Left ventricle myocardium inferior (tissue), 1 donor: Measurements from ENCODE around the gene KIAA1671. TPM values are rescaled to one million over a fixed set of nuclear protein-coding genes. Genes with fewer than 3 reads are reported as not detected.

Experiments used
- DNase-seq: peaks from one replicate; pipeline ENCODE4 v3.0.0-alpha.2; 2020
- H3K27ac ChIP-seq: fragments of 200-600 bp; replicated peaks from 2 replicates; pipeline ENCODE4 v1.8.0; 2021
- H3K27me3 ChIP-seq: fragments of 200-600 bp; 2 replicates; pipeline ENCODE4 v1.8.0; 2021; ENCODE audit warnings: low read depth
- H3K36me3 ChIP-seq: fragments of 200-600 bp; 2 replicates; pipeline ENCODE4 v1.8.0; 2021
- H3K4me1 ChIP-seq: fragments of 200-600 bp; 2 replicates; pipeline ENCODE4 v1.8.0; 2021
- H3K4me3 ChIP-seq: fragments of 200-600 bp; 2 replicates; pipeline ENCODE4 v1.8.0; 2021; ENCODE audit warnings: mild to moderate bottlenecking, moderate library complexity
- H3K9me3 ChIP-seq: fragments of 200-600 bp; replicated peaks from 2 replicates; pipeline ENCODE4 v1.8.0; 2021
- CTCF ChIP-seq: fragments of 200-600 bp; IDR thresholded peaks from 2 replicates; pipeline ENCODE4 v1.8.0; 2021; ENCODE audit warnings: antibody characterized with exemption, mild to moderate bottlenecking, borderline replicate concordance
- intact Hi-C: fragments of 100-400 bp; cut with micrococcal nuclease; formaldehyde crosslinking; loops from one replicate; pipeline ENCODE4 v1.11.0; 2022
- total RNA-seq: library from RNA; stranded (reverse); fragmentation: NEBNext Ultra II Directional; extraction: Animal tissue kit (Norgen Biotek cat#: 25700); gene quantifications from one replicate; pipeline ENCODE4 v1.2.1, GENCODE V29; 2021
- donor health status: DM: no; HTN: yes; CAD: no; lungs with severe emphysema.

The KIAA1671 gene
- total RNA-seq, 1 donor from 2014 or later = 12.2 TPM

- intact Hi-C loops = no loop called here
- TF ChIP-seq CTCF = no peak
- no peak overlapping the region for H3K27ac ChIP-seq
- no peaks in the 10 kb centered on the region for H3K36me3 ChIP-seq
- no peak overlapping the region for H3K4me3 ChIP-seq
- DNase-seq = no peak
- H3K4me1 ChIP-seq = peaks cover 56% of the 10 kb centered on the region
- H3K27me3 ChIP-seq = no peaks in the 10 kb centered on the region
- H3K9me3 ChIP-seq = no peaks in the 10 kb centered on the region
These were observed 185.3 kb downstream of the KIAA1671 start for GRCh38 chr22:25137577-25138525.

- intact Hi-C loops = no loop called here
- Histone ChIP-seq H3K4me1 (peaks cover 52% of the 10 kb centered on the region), H3K9me3 (no peaks in the 10 kb centered on the region), H3K4me3 (no peak overlapping the region), H3K36me3 (no peaks in the 10 kb centered on the region), H3K27ac (peak overlapping the region; percentile 33), H3K27me3 (no peaks in the 10 kb centered on the region)
- DNase-seq = peak; percentile 48
- no peak for TF ChIP-seq CTCF
These were observed 186.5 kb downstream of the KIAA1671 start for GRCh38 chr22:25139062-25139461.

- no peaks in the 10 kb centered on the region for H3K27me3 ChIP-seq
- peaks cover 58% of the 10 kb centered on the region for H3K4me1 ChIP-seq
- H3K27ac ChIP-seq = no peak overlapping the region
- H3K4me3 ChIP-seq = no peak overlapping the region
- TF ChIP-seq CTCF = no peak
- no peaks in the 10 kb centered on the region for H3K36me3 ChIP-seq
- intact Hi-C loops = no loop called here
- H3K9me3 ChIP-seq = no peaks in the 10 kb centered on the region
- no peak for DNase-seq
These were observed 189.6 kb downstream of the KIAA1671 start for GRCh38 chr22:25142102-25142501.

- no peaks in the 10 kb centered on the region for H3K9me3 ChIP-seq
- DNase-seq = no peak
- intact Hi-C loops = no loop called here
- H3K27me3 ChIP-seq = no peaks in the 10 kb centered on the region
- H3K36me3 ChIP-seq = no peaks in the 10 kb centered on the region
- peak overlapping the region; percentile 0 for H3K27ac ChIP-seq
- no peak for TF ChIP-seq CTCF
- peaks cover 66% of the 10 kb centered on the region for H3K4me1 ChIP-seq
- H3K4me3 ChIP-seq = no peak overlapping the region
These were observed 190.9 kb downstream of the KIAA1671 start for GRCh38 chr22:25143156-25144076.

GRCh38 chr22:25144522-25144921 is 192.0 kb downstream of the KIAA1671 start:
- H3K4me1 ChIP-seq = peaks cover 66% of the 10 kb centered on the region
- H3K27me3 ChIP-seq = no peaks in the 10 kb centered on the region
- intact Hi-C loops = no loop called here
- DNase-seq = no peak
- H3K9me3 ChIP-seq = no peaks in the 10 kb centered on the region
- H3K4me3 ChIP-seq = no peak overlapping the region
- H3K27ac ChIP-seq = no peak overlapping the region
- H3K36me3 ChIP-seq = no peaks in the 10 kb centered on the region
- no peak for TF ChIP-seq CTCF
